IMR-90 (cell line): ENCODE measurements around the gene TNIP1. TPM values are rescaled to one million over a fixed set of nuclear protein-coding genes. Genes with fewer than 3 reads are reported as not detected.

Source experiments
- ATAC-seq: fragments of 200-7000 bp; cut with Tn5 transposase; 2 replicates; pipeline ENCODE4 v1.9.1; 2020; ENCODE audit warnings: low read depth, mild to moderate bottlenecking, moderate library complexity
- BruUV-seq: library from RNA; stranded (reverse); fragments of 400-500 nt; replicated peaks from 2 replicates; lab custom pipeline; 2021; lab: Mats Ljungman, UMichigan
- CTCF ChIA-PET: fragments of 300-600 bp; formaldehyde crosslinking; extraction: SDS; loops from one replicate; lab custom pipeline; 2021; ENCODE audit warnings: antibody characterized with exemption; lab: Yijun Ruan, JAX
- POLR2A ChIA-PET: fragments of 300-600 bp; sonication (Branson Sonifier 250); formaldehyde crosslinking; loops from one replicate; lab custom pipeline; 2022; ENCODE audit warnings: antibody characterized with exemption; ENCODE audit not compliant: unreplicated experiment; lab: Charles Lee
- DNase-seq: peaks from one replicate; pipeline ENCODE4 v3.0.0; 2013
- H2AFZ ChIP-seq: replicated peaks from 2 replicates; pipeline ENCODE3; 2013; ENCODE audit warnings: low read length, mild to moderate bottlenecking; ENCODE audit not compliant: poor library complexity
- H2AK5ac ChIP-seq: 2 replicates; pipeline ENCODE4 v1.6.1; 2013; ENCODE audit warnings: low read depth, low read length, inconsistent platforms
- H2AK9ac ChIP-seq: replicated peaks from 2 replicates; pipeline ENCODE3; 2013; ENCODE audit warnings: mild to moderate bottlenecking, low read depth, low read length, moderate library complexity; ENCODE audit not compliant: poor library complexity
- H2BK120ac ChIP-seq: 2 replicates; pipeline ENCODE4 v1.6.1; 2013; ENCODE audit warnings: low read depth, low read length, inconsistent platforms
- H2BK15ac ChIP-seq: 3 replicates; pipeline ENCODE4 v1.6.1; 2013; ENCODE audit warnings: low read depth, low read length, inconsistent platforms
- H2BK20ac ChIP-seq: 2 replicates; pipeline ENCODE4 v1.6.1; 2013; ENCODE audit warnings: low read depth, mild to moderate bottlenecking, inconsistent platforms, low read length, moderate library complexity
- H2BK5ac ChIP-seq: 2 replicates; pipeline ENCODE4 v1.6.1; 2013; ENCODE audit warnings: mild to moderate bottlenecking, low read depth, low read length, inconsistent platforms; ENCODE audit not compliant: poor library complexity, severe bottlenecking
- H3K14ac ChIP-seq: replicated peaks from 2 replicates; pipeline ENCODE4 v1.6.1; 2013; ENCODE audit warnings: low read depth, low read length, inconsistent platforms
- H3K18ac ChIP-seq: 2 replicates; pipeline ENCODE4 v1.6.1; 2013; ENCODE audit warnings: low read depth, low read length, control low read depth
- H3K23ac ChIP-seq: 2 replicates; pipeline ENCODE4 v1.6.1; 2013; ENCODE audit warnings: low read depth, low read length, inconsistent platforms
- H3K27ac ChIP-seq: 2 replicates; pipeline ENCODE4 v1.5.1; 2013; ENCODE audit warnings: mild to moderate bottlenecking, control low read depth, low read length; ENCODE audit not compliant: insufficient read depth
- H3K27me3 ChIP-seq: 2 replicates; pipeline ENCODE4 v1.6.1; 2013; ENCODE audit warnings: low read length; ENCODE audit not compliant: control insufficient read depth, insufficient read depth
- H3K36me3 ChIP-seq: 2 replicates; pipeline ENCODE4 v1.6.1; 2013; ENCODE audit warnings: low read length, mixed read lengths; ENCODE audit not compliant: control insufficient read depth, insufficient read depth
- H3K4ac ChIP-seq: 2 replicates; pipeline ENCODE4 v1.6.1; 2013; ENCODE audit warnings: low read depth, low read length, inconsistent platforms
- H3K4me1 ChIP-seq: 2 replicates; pipeline ENCODE4 v1.6.1; 2013; ENCODE audit warnings: low read length, mixed read lengths; ENCODE audit not compliant: control insufficient read depth, insufficient read depth
- H3K4me2 ChIP-seq: 2 replicates; pipeline ENCODE4 v1.6.1; 2013; ENCODE audit warnings: low read depth, mild to moderate bottlenecking, control low read depth, low read length, moderate library complexity
- H3K4me3 ChIP-seq: 2 replicates; pipeline ENCODE4 v1.5.1; 2013; ENCODE audit warnings: low read depth, mild to moderate bottlenecking, control low read depth, low read length, moderate library complexity; ENCODE audit not compliant: insufficient read depth
- H3K56ac ChIP-seq: 2 replicates; pipeline ENCODE4 v1.6.1; 2013; ENCODE audit warnings: low read length, inconsistent platforms; ENCODE audit not compliant: insufficient read depth; ENCODE audit errors: extremely low read depth
- H3K79me1 ChIP-seq, 2 experiments: 2 replicates each; pipeline ENCODE4 v1.6.1; 2013; ENCODE audit warnings: low read length in 2 of 2, inconsistent platforms in 1 of 2, low read depth in 1 of 2
- H3K9ac ChIP-seq: 2 replicates; pipeline ENCODE4 v1.6.1; 2013; ENCODE audit warnings: low read depth, low read length, control low read depth
- H3K9me1 ChIP-seq: 2 replicates; pipeline ENCODE4 v1.6.1; 2013; ENCODE audit warnings: low read length, inconsistent platforms; ENCODE audit not compliant: insufficient read depth
- H3K9me3 ChIP-seq: 2 replicates; pipeline ENCODE4 v1.6.1; 2013; ENCODE audit warnings: low read length; ENCODE audit not compliant: control insufficient read depth, insufficient read depth
- H4K20me1 ChIP-seq: 2 replicates; pipeline ENCODE4 v1.6.1; 2013; ENCODE audit warnings: low read length, inconsistent platforms; ENCODE audit not compliant: insufficient read depth
- H4K5ac ChIP-seq: 2 replicates; pipeline ENCODE4 v1.6.1; 2013; ENCODE audit warnings: mild to moderate bottlenecking, low read depth, low read length, control low read depth
- H4K8ac ChIP-seq, 2 experiments: 2 replicates each; pipeline ENCODE4 v1.6.1; 2013; ENCODE audit warnings: low read depth in 2 of 2, low read length in 2 of 2, control low read depth in 1 of 2, inconsistent platforms in 1 of 2
- H4K91ac ChIP-seq: 2 replicates; pipeline ENCODE4 v1.6.1; 2013; ENCODE audit warnings: low read depth, low read length, inconsistent platforms; ENCODE audit not compliant: insufficient read depth
- BHLHE40 ChIP-seq: fragments of 150-350 bp; IDR thresholded peaks from 2 replicates; pipeline ENCODE4 v1.6.1; 2016; ENCODE audit warnings: mild to moderate bottlenecking, low read depth, low read length
- CEBPB ChIP-seq: IDR thresholded peaks from 2 replicates; pipeline ENCODE4 v1.6.1; 2012; ENCODE audit warnings: low read depth, low read length, improper control_type of control experiment
- CHD1 ChIP-seq: IDR thresholded peaks from 2 replicates; pipeline ENCODE4 v1.6.1; 2012; ENCODE audit warnings: low read depth, low read length, improper control_type of control experiment
- CTCF ChIP-seq: conservative IDR thresholded peaks from 2 replicates; pipeline ENCODE4 v1.5.1; 2012; ENCODE audit warnings: mild to moderate bottlenecking, low read depth, low read length, improper control_type of control experiment
- ELK1 ChIP-seq: fragments of 150-350 bp; IDR thresholded peaks from 2 replicates; pipeline ENCODE4 v1.6.1; 2016; ENCODE audit warnings: low read depth, mild to moderate bottlenecking, low read length, moderate library complexity, borderline replicate concordance
- FOS ChIP-seq: fragments of 150-350 bp; IDR thresholded peaks from 2 replicates; pipeline ENCODE4 v1.6.1; 2016; ENCODE audit warnings: low read depth, low read length
- MAFK ChIP-seq: IDR thresholded peaks from 2 replicates; pipeline ENCODE4 v1.6.1; 2012; ENCODE audit warnings: low read depth, low read length, improper control_type of control experiment
- MXI1 ChIP-seq: IDR thresholded peaks from 2 replicates; pipeline ENCODE4 v1.6.1; 2012; ENCODE audit warnings: low read depth, mild to moderate bottlenecking, low read length, moderate library complexity, borderline replicate concordance
- NFE2L2 ChIP-seq: fragments of 150-350 bp; IDR thresholded peaks from 2 replicates; pipeline ENCODE4 v1.6.1; 2016; ENCODE audit warnings: low read depth, mild to moderate bottlenecking, low read length
- POLR2A ChIP-seq: IDR thresholded peaks from 2 replicates; pipeline ENCODE4 v1.6.1; 2012; ENCODE audit warnings: mild to moderate bottlenecking, low read depth, low read length
- RAD21 ChIP-seq: IDR thresholded peaks from 2 replicates; pipeline ENCODE4 v1.6.1; 2012; ENCODE audit warnings: low read length, improper control_type of control experiment
- RCOR1 ChIP-seq: IDR thresholded peaks from 2 replicates; pipeline ENCODE4 v1.6.1; 2012; ENCODE audit warnings: mild to moderate bottlenecking, low read length, improper control_type of control experiment; ENCODE audit not compliant: insufficient replicate concordance
- RFX5 ChIP-seq: IDR thresholded peaks from 2 replicates; pipeline ENCODE4 v1.8.0; 2012; ENCODE audit warnings: low read depth, mild to moderate bottlenecking, low read length, moderate library complexity
- SMC3 ChIP-seq: fragments of 150-350 bp; IDR thresholded peaks from 2 replicates; pipeline ENCODE4 v1.6.1; 2016; ENCODE audit warnings: low read depth, mild to moderate bottlenecking, antibody characterized with exemption, low read length, moderate library complexity
- USF2 ChIP-seq: fragments of 150-350 bp; IDR thresholded peaks from 2 replicates; pipeline ENCODE4 v1.6.1; 2017; ENCODE audit warnings: mild to moderate bottlenecking, antibody characterized with exemption, low read length, low read depth
- WGBS, 2 experiments: methylation state at CpG; one replicate each; pipeline versions ENCODE4 v1.1.5 to v1.1.7; 2013; ENCODE audit warnings: missing lambda C conversion rate in 2 of 2; ENCODE audit not compliant: insufficient read length in 1 of 2; ENCODE audit errors: extremely low coverage in 2 of 2; 5-methylcytosine and 5-hydroxymethylcytosine counted together
- dilution Hi-C: fragments of 300-500 bp; cut with HindIII; formaldehyde crosslinking; loops from one replicate; pipeline ENCODE4 v1.14.3; 2018; ENCODE audit warnings: low sequenced_read_pairs; ENCODE audit not compliant: unreplicated experiment
- in situ Hi-C: fragments of 300-500 bp; cut with MboI; formaldehyde crosslinking; loops from 3 replicates; pipeline ENCODE4 v1.14.3; 2019; ENCODE audit warnings: low sequenced_read_pairs, inconsistent platforms, mixed read lengths
- intact Hi-C: fragments of 100-400 bp; cut with micrococcal nuclease; formaldehyde crosslinking; loops from 2 replicates; pipeline ENCODE4 v1.10.0; 2022
- polyA plus RNA-seq, 3 experiments: library from polyadenylated mRNA; depleted of rRNA; stranded (reverse); fragments of >200 nt; gene quantifications; 2 replicates each; pipeline ENCODE4 v1.2.3, GENCODE V29; 2012; ENCODE audit warnings: low replicate concordance in 1 of 3
- total RNA-seq: library from RNA; depleted of rRNA; stranded (reverse); fragments of >200 nt; gene quantifications from 2 replicates; pipeline ENCODE4 v1.2.3, GENCODE V29; 2012

Gene TNIP1
- total and polyA plus RNA-seq, 2 of the 4 experiments (the other 2 are of a cell fraction) = 63.8 to 92.8 TPM

- Histone ChIP-seq H2BK120ac (no peak overlapping the region), H3K27ac (no peak overlapping the region), H3K56ac (no peak overlapping the region), H3K18ac (no peak overlapping the region), H2BK20ac (no peak overlapping the region), H3K9me1 (peaks cover 14% of the 10 kb centered on the region), H3K36me3 (peaks cover 20% of the 10 kb centered on the region), H3K4ac (no peak overlapping the region), H3K4me3 (no peak overlapping the region), H3K27me3 (no peaks in the 10 kb centered on the region; the same call in 1 of the 2 replicates), H2BK15ac (no peak overlapping the region), H3K9ac (no peak overlapping the region), H3K4me2 (no peak overlapping the region), H3K4me1 (no peaks in the 10 kb centered on the region), H2AFZ (no peak overlapping the region), H4K20me1 (no peaks in the 10 kb centered on the region; the same call in 1 of the 2 replicates), H4K5ac (no peak overlapping the region), H4K91ac (no peak overlapping the region), H2BK5ac (no peak overlapping the region), H3K79me1 (no peaks in the 10 kb centered on the region), H3K23ac (no peak overlapping the region), H3K14ac (no peak overlapping the region), H2AK9ac (no peak overlapping the region), H3K9me3 (no peaks in the 10 kb centered on the region), H4K8ac (no peak overlapping the region), H2AK5ac (no peak overlapping the region)
- ATAC-seq (no peak), DNase-seq (no peak)
- no TSS peak for BruUV-seq
- intact Hi-C loops = no loop called here
- in situ Hi-C loops = no loop called here
- CTCF ChIA-PET = no interaction called here
- dilution Hi-C loops = no loop called here
- POLR2A ChIA-PET = no interaction called here
- WGBS, 2 experiments = no CpG with 5 or more reads among the region's 7 CpGs
- TF ChIP-seq RFX5 (no peak), MXI1 (no peak), MAFK (no peak), RCOR1 (no peak), CTCF (no peak), POLR2A (no peak), ELK1 (no peak), BHLHE40 (no peak), FOS (no peak), NFE2L2 (no peak), RAD21 (no peak), USF2 (no peak), CHD1 (no peak), CEBPB (no peak), SMC3 (no peak)
Observed at GRCh38 chr5:151024440-151025249, 56.2 kb downstream of the TNIP1 start.
